Colonic mucosa (tissue), 4 donors: Measurements from ENCODE around the gene KCNMB1. TPM values are rescaled to one million over a fixed set of nuclear protein-coding genes. Genes with fewer than 3 reads are reported as not detected.

ENCODE experiments used
- DNase-seq: peaks from one replicate; pipeline ENCODE4 v3.0.0-alpha.2; 2020
- H3K27ac ChIP-seq: fragments of 200-600 bp; one replicate; pipeline ENCODE4 v1.8.0; 2021
- H3K27me3 ChIP-seq: fragments of 200-600 bp; one replicate; pipeline ENCODE4 v1.8.0; 2021
- H3K36me3 ChIP-seq: fragments of 200-600 bp; one replicate; pipeline ENCODE4 v1.8.0; 2021
- H3K4me1 ChIP-seq: fragments of 200-600 bp; one replicate; pipeline ENCODE4 v1.8.0; 2021; ENCODE audit warnings: mild to moderate bottlenecking
- H3K4me3 ChIP-seq: fragments of 200-600 bp; one replicate; pipeline ENCODE4 v1.8.0; 2021
- H3K9ac ChIP-seq, 2 donors: one replicate each; pipeline ENCODE4 v1.7.0; 2013; ENCODE audit warnings: control low read depth in 2 of 2, low read depth in 2 of 2, low read length in 2 of 2
- H3K9me3 ChIP-seq: fragments of 200-600 bp; one replicate; pipeline ENCODE4 v1.8.0; 2021
- intact Hi-C: fragments of 100-400 bp; cut with DNase I; formaldehyde crosslinking; loops from one replicate; pipeline ENCODE4 v1.14.1; 2022
- total RNA-seq, 2 donors: library from RNA; stranded (reverse); fragmentation: NEBNext Ultra II Directional in 1 of 2; extraction: Animal tissue kit (Norgen Biotek cat#: 25700) in 1 of 2; gene quantifications; one replicate each; pipeline ENCODE4 v1.2.1, GENCODE V29; 2021
- TF ChIP-seq, protein P1 (sequence below): fragments of 200-600 bp; IDR thresholded peaks from one replicate; pipeline ENCODE4 v1.8.0; 2022; ENCODE audit warnings: antibody characterized with exemption, mild to moderate bottlenecking
- donor health status: healthy.
- donor health status: DM: no; HTN: no; CAD: no.
- donor health status: DM: no; HTN: no; CAD: no.

Gene KCNMB1
- total RNA-seq, 2 donors from 2014 or later: 0.42 to 6.9 TPM

DNA sequence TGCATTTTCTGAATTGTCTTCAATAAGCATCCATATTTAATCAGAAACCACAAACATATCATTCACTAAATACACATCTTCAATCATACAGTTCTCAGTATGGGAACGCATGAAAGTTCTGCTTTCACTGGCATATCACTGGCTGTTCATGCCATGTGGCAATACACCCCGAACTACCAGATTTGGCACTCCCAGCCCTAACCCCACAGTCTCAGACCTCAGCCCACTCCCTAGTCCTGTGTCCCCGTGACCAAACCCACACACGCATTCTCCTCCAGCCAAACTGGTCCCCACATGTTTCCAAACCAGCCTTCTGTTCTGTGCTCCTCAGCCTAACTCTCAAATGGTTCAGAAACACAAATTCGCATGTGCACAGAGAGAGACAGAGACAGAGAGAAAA, 20.6 kb downstream of the KCNMB1 start:
- no peak for DNase-seq
- no peak overlapping the region for H3K4me3 ChIP-seq
- no peak overlapping the region for H3K9ac ChIP-seq
- intact Hi-C loops: no loop called here
- H3K27ac ChIP-seq: no peak overlapping the region
- H3K36me3 ChIP-seq: no peaks in the 10 kb centered on the region
- TF ChIP-seq, protein P1, sequence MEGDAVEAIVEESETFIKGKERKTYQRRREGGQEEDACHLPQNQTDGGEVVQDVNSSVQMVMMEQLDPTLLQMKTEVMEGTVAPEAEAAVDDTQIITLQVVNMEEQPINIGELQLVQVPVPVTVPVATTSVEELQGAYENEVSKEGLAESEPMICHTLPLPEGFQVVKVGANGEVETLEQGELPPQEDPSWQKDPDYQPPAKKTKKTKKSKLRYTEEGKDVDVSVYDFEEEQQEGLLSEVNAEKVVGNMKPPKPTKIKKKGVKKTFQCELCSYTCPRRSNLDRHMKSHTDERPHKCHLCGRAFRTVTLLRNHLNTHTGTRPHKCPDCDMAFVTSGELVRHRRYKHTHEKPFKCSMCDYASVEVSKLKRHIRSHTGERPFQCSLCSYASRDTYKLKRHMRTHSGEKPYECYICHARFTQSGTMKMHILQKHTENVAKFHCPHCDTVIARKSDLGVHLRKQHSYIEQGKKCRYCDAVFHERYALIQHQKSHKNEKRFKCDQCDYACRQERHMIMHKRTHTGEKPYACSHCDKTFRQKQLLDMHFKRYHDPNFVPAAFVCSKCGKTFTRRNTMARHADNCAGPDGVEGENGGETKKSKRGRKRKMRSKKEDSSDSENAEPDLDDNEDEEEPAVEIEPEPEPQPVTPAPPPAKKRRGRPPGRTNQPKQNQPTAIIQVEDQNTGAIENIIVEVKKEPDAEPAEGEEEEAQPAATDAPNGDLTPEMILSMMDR: no peak
- no peaks in the 10 kb centered on the region for H3K9me3 ChIP-seq
- no peaks in the 10 kb centered on the region for H3K27me3 ChIP-seq
- H3K4me1 ChIP-seq: no peaks in the 10 kb centered on the region

DNA sequence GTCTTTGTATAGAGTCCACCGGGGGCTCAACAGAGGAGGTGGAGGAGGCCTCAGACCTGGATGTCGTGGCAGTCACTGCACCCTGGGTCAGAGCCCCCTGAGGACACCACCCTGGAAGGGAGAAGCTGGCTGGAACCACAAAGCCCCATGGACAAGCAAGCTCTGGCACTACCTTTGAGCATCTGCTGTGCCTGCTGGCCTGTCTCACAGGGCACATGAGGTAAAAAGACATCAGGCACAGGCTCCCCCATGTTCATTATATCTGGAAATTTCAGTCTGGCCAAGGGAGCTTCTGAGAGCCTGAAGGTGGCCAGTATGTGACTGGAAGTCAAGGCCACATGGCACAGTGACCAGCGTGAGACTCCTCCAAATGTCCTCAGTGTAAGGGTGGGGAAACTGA, 22.9 kb downstream of the KCNMB1 start:
- H3K4me3 ChIP-seq: no peak overlapping the region
- H3K27ac ChIP-seq: no peak overlapping the region
- H3K9ac ChIP-seq: no peak overlapping the region
- H3K4me1 ChIP-seq: no peaks in the 10 kb centered on the region
- H3K36me3 ChIP-seq: no peaks in the 10 kb centered on the region
- intact Hi-C loops: no loop called here
- no peak for DNase-seq
- H3K9me3 ChIP-seq: no peaks in the 10 kb centered on the region
- TF ChIP-seq, protein P1: no peak
- H3K27me3 ChIP-seq: no peaks in the 10 kb centered on the region

DNA sequence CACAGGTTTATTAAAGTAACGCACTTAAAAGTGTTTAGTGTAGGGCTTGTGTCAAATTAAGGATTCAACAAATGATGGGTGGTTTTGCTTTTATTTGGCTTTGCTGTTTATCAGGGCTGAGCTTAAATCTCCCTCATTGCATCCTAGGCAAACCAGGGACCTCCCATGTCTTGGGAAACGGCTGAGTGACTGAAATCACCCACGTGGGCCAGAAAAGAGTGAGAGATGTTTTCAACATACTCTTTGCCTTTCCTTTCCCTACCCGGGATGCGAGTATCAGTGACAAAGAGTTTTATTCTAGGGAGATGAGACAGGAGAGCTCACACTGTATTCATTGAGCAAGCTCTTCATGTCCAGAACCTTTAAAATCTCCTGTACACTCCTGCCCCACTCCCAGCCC, 23.3 kb downstream of the KCNMB1 start:
- Histone ChIP-seq H3K9me3 (no peaks in the 10 kb centered on the region), H3K4me3 (no peak overlapping the region), H3K9ac (no peak overlapping the region), H3K27me3 (no peaks in the 10 kb centered on the region), H3K27ac (no peak overlapping the region), H3K36me3 (no peaks in the 10 kb centered on the region), H3K4me1 (no peaks in the 10 kb centered on the region)
- TF ChIP-seq, protein P1: no peak
- intact Hi-C loops: no loop called here
- DNase-seq: no peak

DNA sequence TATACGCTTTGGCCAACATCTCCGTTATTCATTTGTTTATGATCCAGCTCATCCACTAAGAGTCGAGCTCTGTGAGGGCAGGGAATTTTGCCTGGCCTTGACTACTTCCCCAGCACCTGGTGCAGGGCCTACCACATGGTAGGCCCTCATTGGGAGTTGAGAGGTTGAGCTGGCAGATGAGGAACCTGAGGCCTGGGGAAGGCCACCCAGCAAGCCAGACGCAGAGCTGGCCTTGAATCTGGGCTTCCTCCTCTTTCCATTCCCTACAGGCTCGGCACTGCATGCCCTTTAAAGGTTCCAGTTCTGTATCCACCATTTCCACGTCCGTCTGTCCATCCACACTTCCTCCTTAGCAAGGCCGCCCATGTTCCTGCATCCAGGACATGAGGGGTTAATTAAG, 24.2 kb downstream of the KCNMB1 start:
- H3K4me3 ChIP-seq: no peak overlapping the region
- no peak overlapping the region for H3K27ac ChIP-seq
- intact Hi-C loops: no loop called here
- H3K36me3 ChIP-seq: no peaks in the 10 kb centered on the region
- no peaks in the 10 kb centered on the region for H3K4me1 ChIP-seq
- no peaks in the 10 kb centered on the region for H3K27me3 ChIP-seq
- no peaks in the 10 kb centered on the region for H3K9me3 ChIP-seq
- TF ChIP-seq, protein P1: no peak
- DNase-seq: no peak
- H3K9ac ChIP-seq: no peak overlapping the region

DNA sequence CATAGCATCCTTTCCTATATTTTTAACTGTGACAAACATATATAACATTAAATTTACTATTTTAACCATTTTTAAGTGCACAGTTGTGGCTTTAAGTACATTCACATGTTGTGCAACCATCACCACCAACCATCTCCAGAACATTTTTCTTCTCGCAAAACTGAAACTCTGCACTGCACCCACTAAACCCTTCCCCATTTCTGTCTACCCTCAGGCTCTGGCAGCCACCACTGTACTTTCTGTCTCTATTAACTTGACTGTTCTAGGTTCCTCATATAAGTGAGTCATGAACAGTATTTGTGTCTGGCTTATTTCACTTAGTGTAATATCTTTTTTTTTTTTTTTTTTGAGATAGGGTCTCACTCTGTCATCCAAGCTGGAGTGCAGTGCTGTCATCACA, 25.5 kb downstream of the KCNMB1 start:
- Histone ChIP-seq H3K36me3 (no peaks in the 10 kb centered on the region), H3K9me3 (no peaks in the 10 kb centered on the region), H3K4me1 (no peaks in the 10 kb centered on the region), H3K27me3 (no peaks in the 10 kb centered on the region), H3K9ac (no peak overlapping the region), H3K27ac (no peak overlapping the region), H3K4me3 (no peak overlapping the region)
- intact Hi-C loops: no loop called here
- DNase-seq: no peak
- TF ChIP-seq, protein P1: no peak

DNA sequence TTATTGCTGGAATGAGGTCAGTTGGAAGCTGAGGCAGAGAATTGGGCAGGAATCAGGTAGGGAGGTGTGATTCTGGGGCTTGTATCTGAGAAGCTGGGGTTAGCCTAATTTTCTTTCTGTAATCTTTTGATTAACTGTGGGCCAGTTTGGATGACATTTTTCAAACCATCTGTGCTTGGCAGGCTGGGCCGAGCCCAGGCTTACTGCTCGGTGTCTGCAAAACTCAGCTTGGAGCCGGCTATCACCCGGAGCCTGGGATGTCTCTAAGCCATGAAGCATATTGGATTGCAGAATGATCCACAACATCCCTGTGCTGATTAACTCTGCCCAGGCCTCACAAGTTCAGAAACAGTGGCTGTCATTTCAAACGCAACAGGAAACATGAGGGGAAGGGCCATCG, 26.5 kb downstream of the KCNMB1 start:
- DNase-seq: no peak
- intact Hi-C loops: no loop called here

More for the DNA sequence above, 26.5 kb downstream of the KCNMB1 start:
- no peaks in the 10 kb centered on the region for H3K9me3 ChIP-seq
- no peak overlapping the region for H3K27ac ChIP-seq
- H3K9ac ChIP-seq: no peak overlapping the region
- H3K4me3 ChIP-seq: no peak overlapping the region
- H3K36me3 ChIP-seq: no peaks in the 10 kb centered on the region
- TF ChIP-seq, protein P1: no peak
- H3K27me3 ChIP-seq: no peaks in the 10 kb centered on the region
- no peaks in the 10 kb centered on the region for H3K4me1 ChIP-seq
